Measurements from ENCODE around the gene AMT.

- TF ChIP-seq CTCF (optimal IDR thresholded peaks at IDR 0.05 in 1 of 3, IDR thresholded peaks at IDR 0.05 in 1 of 3, conservative IDR thresholded peaks at IDR 0.05 in 1 of 3; ENCODE audit: extremely low read depth in 1 of 3, insufficient read depth in 2 of 3, low read length in 3 of 3): no peak
- TF ChIP-seq EZH2 (IDR thresholded peaks at IDR 0.05; ENCODE audit: low read length): no peak
These were observed 7.5 kb downstream of the AMT start for GRCh38 chr3:49414753-49415152.

Data from keratinocyte (primary cell).